ENCODE results near the gene PPP3CA.

PPP3CA gene

GRCh38 chr4:101288365-101289145 is 58.8 kb downstream of the PPP3CA start:
- no peaks in the 10 kb centered on the region for H3F3A ChIP-seq (ENCODE audit: insufficient read depth, low read length)
- peaks cover 34% of the 10 kb centered on the region for H3K4me1 ChIP-seq (ENCODE audit: insufficient read depth, low read length, severe bottlenecking)
- no peak overlapping the region for H3K27ac ChIP-seq (ENCODE audit: low read depth, low read length, poor library complexity, severe bottlenecking)
- H3K36me3 ChIP-seq (ENCODE audit: insufficient read depth, low read length) = no peaks in the 10 kb centered on the region
- H2AFZ ChIP-seq (ENCODE audit: low read length) = no peak overlapping the region
- H4K20me1 ChIP-seq (ENCODE audit: insufficient read depth, low read length) = no peaks in the 10 kb centered on the region
- H3K79me2 ChIP-seq (ENCODE audit: insufficient read depth, low read length) = peaks cover 37% of the 10 kb centered on the region
- H3K4me3 ChIP-seq (ENCODE audit: low read depth, low read length, poor library complexity, severe bottlenecking) = no peak overlapping the region
- peak overlapping the region; percentile 41; the same call in 1 of the 2 replicates for H3K4me2 ChIP-seq (ENCODE audit: low read length)
- H3K9me2 ChIP-seq (ENCODE audit: low read depth, low read length) = no peaks in the 10 kb centered on the region
- no peak for TF ChIP-seq EZH2 (IDR thresholded peaks at IDR 0.05; ENCODE audit: borderline replicate concordance, low read length)
- TF ChIP-seq, protein P1, sequence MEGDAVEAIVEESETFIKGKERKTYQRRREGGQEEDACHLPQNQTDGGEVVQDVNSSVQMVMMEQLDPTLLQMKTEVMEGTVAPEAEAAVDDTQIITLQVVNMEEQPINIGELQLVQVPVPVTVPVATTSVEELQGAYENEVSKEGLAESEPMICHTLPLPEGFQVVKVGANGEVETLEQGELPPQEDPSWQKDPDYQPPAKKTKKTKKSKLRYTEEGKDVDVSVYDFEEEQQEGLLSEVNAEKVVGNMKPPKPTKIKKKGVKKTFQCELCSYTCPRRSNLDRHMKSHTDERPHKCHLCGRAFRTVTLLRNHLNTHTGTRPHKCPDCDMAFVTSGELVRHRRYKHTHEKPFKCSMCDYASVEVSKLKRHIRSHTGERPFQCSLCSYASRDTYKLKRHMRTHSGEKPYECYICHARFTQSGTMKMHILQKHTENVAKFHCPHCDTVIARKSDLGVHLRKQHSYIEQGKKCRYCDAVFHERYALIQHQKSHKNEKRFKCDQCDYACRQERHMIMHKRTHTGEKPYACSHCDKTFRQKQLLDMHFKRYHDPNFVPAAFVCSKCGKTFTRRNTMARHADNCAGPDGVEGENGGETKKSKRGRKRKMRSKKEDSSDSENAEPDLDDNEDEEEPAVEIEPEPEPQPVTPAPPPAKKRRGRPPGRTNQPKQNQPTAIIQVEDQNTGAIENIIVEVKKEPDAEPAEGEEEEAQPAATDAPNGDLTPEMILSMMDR (IDR thresholded peaks at IDR 0.05; ENCODE audit: low read length) = no peak
- H3K9me3 ChIP-seq (ENCODE audit: low read length) = no peaks in the 10 kb centered on the region
- H3K27me3 ChIP-seq (ENCODE audit: insufficient read depth, low read length) = no peaks in the 10 kb centered on the region
- no peak overlapping the region for H3K9ac ChIP-seq (ENCODE audit: low read length)

- no peaks in the 10 kb centered on the region for H3K36me3 ChIP-seq (ENCODE audit: insufficient read depth, low read length)
- H3K4me3 ChIP-seq (ENCODE audit: low read depth, low read length, poor library complexity, severe bottlenecking) = no peak overlapping the region
- H3K27ac ChIP-seq (ENCODE audit: low read depth, low read length, poor library complexity, severe bottlenecking) = no peak overlapping the region
- H3K9me3 ChIP-seq (ENCODE audit: low read length) = no peaks in the 10 kb centered on the region
- no peaks in the 10 kb centered on the region for H3K9me2 ChIP-seq (ENCODE audit: low read depth, low read length)
- TF ChIP-seq EZH2 (IDR thresholded peaks at IDR 0.05; ENCODE audit: borderline replicate concordance, low read length) = no peak
- TF ChIP-seq, protein P1 (IDR thresholded peaks at IDR 0.05; ENCODE audit: low read length) = no peak
- H3F3A ChIP-seq (ENCODE audit: insufficient read depth, low read length) = no peaks in the 10 kb centered on the region
- H4K20me1 ChIP-seq (ENCODE audit: insufficient read depth, low read length) = no peaks in the 10 kb centered on the region
- H3K4me2 ChIP-seq (ENCODE audit: low read length) = no peak overlapping the region
- H3K79me2 ChIP-seq (ENCODE audit: insufficient read depth, low read length) = peaks cover 46% of the 10 kb centered on the region
- no peaks in the 10 kb centered on the region for H3K27me3 ChIP-seq (ENCODE audit: insufficient read depth, low read length)
- no peak overlapping the region for H3K9ac ChIP-seq (ENCODE audit: low read length)
- H3K4me1 ChIP-seq (ENCODE audit: insufficient read depth, low read length, severe bottlenecking) = peaks cover 46% of the 10 kb centered on the region
- H2AFZ ChIP-seq (ENCODE audit: low read length) = no peak overlapping the region
Observed at GRCh38 chr4:101287324-101287723, 60.0 kb downstream of the PPP3CA start.

DNA sequence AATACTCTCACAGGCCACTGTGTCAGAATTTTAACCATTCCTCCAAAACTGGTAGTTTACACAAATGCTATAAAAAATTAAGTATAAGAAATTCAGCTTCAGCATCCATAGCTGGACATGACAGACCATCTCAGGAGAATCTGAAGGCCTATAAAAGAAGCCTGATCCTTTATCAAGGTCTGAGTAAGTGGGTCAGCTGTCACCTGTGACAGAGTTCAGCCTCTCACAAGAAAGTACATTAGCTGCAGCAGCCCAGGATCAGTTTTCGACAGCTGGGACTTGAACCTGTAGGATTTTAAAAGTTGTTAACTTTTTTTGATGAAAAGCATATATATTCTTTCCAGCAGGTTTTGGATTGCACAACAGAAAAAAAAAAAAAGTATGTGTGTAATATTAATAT is 60.7 kb downstream of the PPP3CA start:
- peaks cover 49% of the 10 kb centered on the region for H3K4me1 ChIP-seq (ENCODE audit: insufficient read depth, low read length, severe bottlenecking)
- TF ChIP-seq EZH2 (IDR thresholded peaks at IDR 0.05; ENCODE audit: borderline replicate concordance, low read length) = no peak
- TF ChIP-seq, protein P1 (IDR thresholded peaks at IDR 0.05; ENCODE audit: low read length) = no peak
- H3K27me3 ChIP-seq (ENCODE audit: insufficient read depth, low read length) = no peaks in the 10 kb centered on the region
- H3F3A ChIP-seq (ENCODE audit: insufficient read depth, low read length) = no peaks in the 10 kb centered on the region
- H4K20me1 ChIP-seq (ENCODE audit: insufficient read depth, low read length) = no peaks in the 10 kb centered on the region
- H3K27ac ChIP-seq (ENCODE audit: low read depth, low read length, poor library complexity, severe bottlenecking) = no peak overlapping the region
- no peaks in the 10 kb centered on the region for H3K36me3 ChIP-seq (ENCODE audit: insufficient read depth, low read length)
- H3K79me2 ChIP-seq (ENCODE audit: insufficient read depth, low read length) = peaks cover 46% of the 10 kb centered on the region
- no peaks in the 10 kb centered on the region for H3K9me2 ChIP-seq (ENCODE audit: low read depth, low read length)
- H2AFZ ChIP-seq (ENCODE audit: low read length) = no peak overlapping the region
- H3K4me2 ChIP-seq (ENCODE audit: low read length) = no peak overlapping the region
- H3K4me3 ChIP-seq (ENCODE audit: low read depth, low read length, poor library complexity, severe bottlenecking) = no peak overlapping the region
- H3K9ac ChIP-seq (ENCODE audit: low read length) = no peak overlapping the region
- H3K9me3 ChIP-seq (ENCODE audit: low read length) = no peaks in the 10 kb centered on the region
